Measurements from ENCODE around the gene RAB33A.

The RAB33A gene

DNA sequence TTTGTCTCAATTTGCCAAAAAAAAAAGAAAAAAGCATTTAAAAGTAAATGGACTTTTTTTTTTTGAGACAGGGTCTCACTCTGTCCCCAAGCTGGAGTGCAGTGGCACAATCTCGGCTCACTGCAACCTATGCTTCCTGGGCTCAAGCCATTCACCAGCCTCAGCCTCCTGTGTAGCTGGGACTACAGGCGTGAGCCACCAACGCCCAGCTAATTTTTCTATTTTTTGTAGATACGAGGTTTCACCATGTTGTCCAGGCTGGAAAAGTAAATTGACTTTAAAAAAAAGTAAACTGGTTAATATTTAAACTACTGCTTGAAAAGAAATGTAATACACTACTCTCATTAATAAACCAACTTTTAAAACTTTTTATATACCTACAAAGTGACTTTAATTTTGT, 12.0 kb upstream of the RAB33A start:
- DNase-seq (ENCODE audit: extremely low spot score), result no peak
- CTCF ChIA-PET, result no interaction called here
- POLR2A ChIA-PET, result no interaction called here

DNA sequence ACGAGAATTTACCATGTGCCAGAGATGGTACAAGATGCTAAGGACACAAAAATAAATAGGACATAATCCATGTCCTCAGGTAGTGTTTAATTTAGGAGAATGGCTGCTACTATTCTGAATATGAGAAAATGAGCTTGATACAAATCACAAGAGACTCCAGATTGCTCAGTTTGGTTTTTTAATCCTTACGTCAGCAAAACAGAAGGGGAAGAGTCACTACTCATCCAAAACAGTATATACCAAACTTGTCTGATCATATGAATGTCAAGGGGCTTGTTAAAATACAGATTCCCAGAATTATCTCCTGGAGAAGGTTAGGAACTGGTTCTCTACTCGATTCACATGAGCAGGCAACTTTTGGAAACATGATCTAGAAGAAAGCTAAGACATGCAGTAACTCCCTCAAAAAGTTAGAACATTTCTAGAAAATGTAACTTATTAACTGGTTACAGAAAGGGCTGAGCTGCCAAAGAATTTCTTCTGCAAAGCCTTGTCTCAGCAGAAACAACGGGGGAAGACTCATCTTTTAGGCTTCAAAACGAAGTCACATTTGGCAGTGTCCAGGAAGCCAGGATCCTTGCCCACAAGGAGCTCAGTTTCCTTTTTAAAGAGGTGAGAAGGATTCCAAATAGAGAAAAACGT, 9.5 kb upstream of the RAB33A start:
- ChIA-PET POLR2A (no interaction called here), CTCF (no interaction called here)
- no peak for DNase-seq (ENCODE audit: extremely low spot score)
- TF ChIP-seq FOXM1 (IDR thresholded peaks at IDR 0.05; ENCODE audit: borderline replicate concordance), result no peak
- TF ChIP-seq FOXK2 (IDR thresholded peaks at IDR 0.05), result no peak
- TF ChIP-seq HDGF (IDR thresholded peaks at IDR 0.05; ENCODE audit: borderline replicate concordance), result no peak
- TF ChIP-seq, protein P1, sequence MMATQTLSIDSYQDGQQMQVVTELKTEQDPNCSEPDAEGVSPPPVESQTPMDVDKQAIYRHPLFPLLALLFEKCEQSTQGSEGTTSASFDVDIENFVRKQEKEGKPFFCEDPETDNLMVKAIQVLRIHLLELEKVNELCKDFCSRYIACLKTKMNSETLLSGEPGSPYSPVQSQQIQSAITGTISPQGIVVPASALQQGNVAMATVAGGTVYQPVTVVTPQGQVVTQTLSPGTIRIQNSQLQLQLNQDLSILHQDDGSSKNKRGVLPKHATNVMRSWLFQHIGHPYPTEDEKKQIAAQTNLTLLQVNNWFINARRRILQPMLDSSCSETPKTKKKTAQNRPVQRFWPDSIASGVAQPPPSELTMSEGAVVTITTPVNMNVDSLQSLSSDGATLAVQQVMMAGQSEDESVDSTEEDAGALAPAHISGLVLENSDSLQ (IDR thresholded peaks at IDR 0.05), result no peak
- no peak for TF ChIP-seq BHLHE40 (IDR thresholded peaks at IDR 0.05; ENCODE audit: borderline replicate concordance)
- no peak for TF ChIP-seq LEF1 (IDR thresholded peaks at IDR 0.05; ENCODE audit: borderline replicate concordance)
- TF ChIP-seq SP1 (IDR thresholded peaks at IDR 0.05), result no peak
- TF ChIP-seq TARDBP (IDR thresholded peaks at IDR 0.05), result no peak
- TF ChIP-seq ZNF384 (IDR thresholded peaks at IDR 0.05), result no peak
- no peak for TF ChIP-seq ELF4 (IDR thresholded peaks at IDR 0.05)
- TF ChIP-seq CTBP1 (IDR thresholded peaks at IDR 0.05; ENCODE audit: borderline replicate concordance), result no peak

More for the DNA sequence above, 12.0 kb upstream of the RAB33A start:
- TF ChIP-seq LEF1 (IDR thresholded peaks at IDR 0.05; ENCODE audit: borderline replicate concordance) (no peak), ELF4 (IDR thresholded peaks at IDR 0.05) (no peak), CTBP1 (IDR thresholded peaks at IDR 0.05; ENCODE audit: borderline replicate concordance) (no peak), NFRKB (IDR thresholded peaks at IDR 0.05) (no peak), L3MBTL2 (conservative IDR thresholded peaks at IDR 0.05) (no peak), SUZ12 (IDR thresholded peaks at IDR 0.05) (no peak), FOXM1 (IDR thresholded peaks at IDR 0.05; ENCODE audit: borderline replicate concordance) (no peak), ARNT (IDR thresholded peaks at IDR 0.05) (no peak), FOXA1 (IDR thresholded peaks at IDR 0.05) (no peak)
- TF ChIP-seq, protein P1 (IDR thresholded peaks at IDR 0.05), result no peak

DNA sequence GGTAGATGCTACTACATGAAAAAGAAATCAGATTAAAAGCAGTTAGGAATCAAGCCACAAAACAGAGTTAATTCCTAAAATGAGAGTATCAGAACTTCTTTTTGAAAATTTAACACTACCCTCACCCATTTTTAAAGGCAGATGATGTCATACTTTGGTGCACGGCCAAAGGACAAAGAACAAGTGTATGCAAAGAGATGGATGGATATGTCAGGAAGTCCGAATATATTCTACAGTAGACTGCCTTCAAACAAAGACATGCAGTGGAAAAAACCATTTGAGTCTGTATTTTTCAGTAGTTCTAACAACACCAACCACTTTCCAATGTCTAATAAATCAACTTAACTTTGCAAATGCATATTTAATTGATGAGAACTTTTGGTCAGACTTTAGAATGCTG, 8.4 kb upstream of the RAB33A start:
- no peak for DNase-seq (ENCODE audit: extremely low spot score)
- CTCF ChIA-PET, result no interaction called here
- POLR2A ChIA-PET, result no interaction called here
- TF ChIP-seq, protein P1 (IDR thresholded peaks at IDR 0.05), result no peak
- TF ChIP-seq TARDBP (IDR thresholded peaks at IDR 0.05), result no peak

DNA sequence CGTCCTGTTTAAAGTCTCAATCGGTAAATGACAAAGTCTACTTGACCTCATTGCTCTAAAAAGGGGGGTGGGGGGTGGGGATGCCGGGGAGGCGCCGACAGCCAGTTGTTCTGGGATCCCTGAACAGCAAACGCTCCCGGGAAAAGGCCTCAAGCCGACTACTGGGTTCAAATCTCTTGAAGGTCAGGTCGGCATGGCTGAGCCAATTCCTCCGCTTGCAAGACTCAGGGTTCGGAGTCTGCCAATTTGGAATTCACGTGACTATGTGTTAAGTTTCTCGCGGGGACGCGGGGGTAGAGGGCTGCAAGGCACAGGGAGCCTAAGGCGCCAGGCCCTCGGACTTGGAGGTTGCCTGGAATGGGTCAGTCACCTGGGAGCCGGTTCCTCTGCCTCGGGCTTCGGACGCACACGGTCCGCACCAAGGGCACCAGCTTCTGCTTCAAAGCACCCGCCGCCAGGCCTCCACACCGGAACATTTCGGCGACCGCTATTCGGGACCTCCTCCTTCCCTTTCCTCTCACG, 6.5 kb upstream of the RAB33A start:
- DNase-seq (ENCODE audit: extremely low spot score), result no peak
- ChIA-PET CTCF (interaction anchor here (0.8 kb wide), 1 partner anchor 24 kb away, joined by 4 read pairs; no protein-coding TSS in a partner anchor), POLR2A (interaction anchor here (0.6 to 1.3 kb wide), 12 partner anchors 9 to 335 kb away, joined by 3 to 12 read pairs (median 4); partner anchors contain the start of gene UTP14A)
- TF ChIP-seq ELF4 (IDR thresholded peaks at IDR 0.05) (no peak), ARNT (IDR thresholded peaks at IDR 0.05) (peak; percentile 73; the same call in 1 of the 2 replicates), L3MBTL2 (conservative IDR thresholded peaks at IDR 0.05) (peak; percentile 66)

DNA sequence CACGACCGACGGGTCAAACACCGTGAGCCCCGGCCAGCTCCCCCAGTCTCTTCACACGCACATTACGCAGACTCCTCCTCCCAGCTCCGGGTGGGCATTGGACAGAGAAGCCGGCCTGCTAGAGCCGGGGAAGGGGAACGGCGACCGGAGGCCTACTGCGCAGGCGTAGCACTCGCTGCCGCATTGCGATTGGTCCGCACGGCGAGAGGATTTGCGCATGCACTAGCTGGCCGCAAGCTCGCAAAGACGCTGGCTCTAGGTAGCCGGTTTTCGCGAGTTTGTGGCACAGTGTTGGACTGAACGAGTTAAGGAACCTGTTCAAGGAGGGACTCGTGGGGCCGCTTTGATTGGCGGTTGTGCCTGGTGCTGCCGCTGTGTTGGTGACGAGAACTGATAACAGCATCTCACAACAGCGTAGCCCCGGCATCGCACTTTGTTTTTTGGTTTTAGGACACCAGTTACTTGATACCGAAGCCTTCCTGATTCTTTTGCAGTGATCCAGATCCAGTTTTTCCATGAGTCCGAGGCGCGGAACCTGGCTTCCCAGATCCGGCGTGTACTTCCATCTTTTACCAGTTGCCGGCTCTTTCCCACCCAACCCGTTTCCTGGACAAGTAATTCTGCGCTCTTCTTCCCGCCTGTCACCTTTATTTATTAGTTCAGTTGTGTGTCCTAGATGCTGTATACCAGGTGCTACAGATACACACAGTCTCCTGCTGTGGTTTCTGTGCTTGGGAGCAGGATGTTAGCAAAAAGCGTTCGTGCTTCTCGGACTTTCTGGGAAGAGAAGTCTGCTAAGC, 5.9 kb upstream of the RAB33A start, which contains the start of gene AIFM1:
AIFM1 (minus strand) TSS at position 139 of the 800 bp plus-strand sequence. CDS start 185 bp downstream, outside the sequence.
- no peak; the same call in 1 of the 2 replicates for TF ChIP-seq LEF1 (IDR thresholded peaks at IDR 0.05; ENCODE audit: borderline replicate concordance)
- TF ChIP-seq, protein P1 (IDR thresholded peaks at IDR 0.05), result peak; percentile 93
- peak; percentile 66; the same call in 1 of the 2 replicates for TF ChIP-seq ARNT (IDR thresholded peaks at IDR 0.05)
- TF ChIP-seq ELF4 (IDR thresholded peaks at IDR 0.05), result peak; percentile 55
- peak; percentile 78 for TF ChIP-seq L3MBTL2 (conservative IDR thresholded peaks at IDR 0.05)
- TF ChIP-seq BHLHE40 (IDR thresholded peaks at IDR 0.05; ENCODE audit: borderline replicate concordance), result no peak
- peak; percentile 73 for TF ChIP-seq CTBP1 (IDR thresholded peaks at IDR 0.05; ENCODE audit: borderline replicate concordance)
- TF ChIP-seq FOXM1 (IDR thresholded peaks at IDR 0.05; ENCODE audit: borderline replicate concordance), result peak; percentile 96
- ChIA-PET POLR2A (interaction anchor here (0.6 to 1.3 kb wide), 13 partner anchors 8 to 336 kb away, joined by 3 to 12 read pairs (median 4); partner anchors contain the start of gene UTP14A), CTCF (interaction anchor here (0.8 kb wide), 1 partner anchor 23 kb away, joined by 4 read pairs; no protein-coding TSS in a partner anchor)
- DNase-seq (ENCODE audit: extremely low spot score), result peak; percentile 96

DNA sequence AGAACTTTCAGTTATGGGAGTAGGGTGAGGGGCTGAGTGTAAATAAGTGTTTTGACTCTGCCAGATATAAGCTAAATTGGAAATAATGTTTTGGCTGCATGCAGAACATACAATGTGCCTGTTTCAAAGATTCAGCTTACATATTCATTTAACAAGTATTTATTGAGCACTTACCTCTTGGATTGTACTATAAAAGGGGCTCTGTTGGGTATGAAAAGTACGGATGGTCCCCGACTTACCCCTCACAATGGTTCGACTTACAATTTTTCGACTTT, 5.3 kb upstream of the RAB33A start:
- ChIA-PET CTCF (no interaction called here), POLR2A (interaction anchor here (0.9 kb wide), 1 partner anchor 10 kb away, joined by 3 read pairs; no protein-coding TSS in a partner anchor)
- no peak for DNase-seq (ENCODE audit: extremely low spot score)

More for the DNA sequence above, 5.3 kb upstream of the RAB33A start:
- TF ChIP-seq FOXK2 (IDR thresholded peaks at IDR 0.05) (no peak), CTBP1 (IDR thresholded peaks at IDR 0.05; ENCODE audit: borderline replicate concordance) (no peak), LEF1 (IDR thresholded peaks at IDR 0.05; ENCODE audit: borderline replicate concordance) (no peak), SP1 (IDR thresholded peaks at IDR 0.05) (no peak), HDGF (IDR thresholded peaks at IDR 0.05; ENCODE audit: borderline replicate concordance) (no peak), TARDBP (IDR thresholded peaks at IDR 0.05) (no peak), ELF4 (IDR thresholded peaks at IDR 0.05) (no peak), BHLHE40 (IDR thresholded peaks at IDR 0.05; ENCODE audit: borderline replicate concordance) (no peak), NFRKB (IDR thresholded peaks at IDR 0.05) (no peak), ARNT (IDR thresholded peaks at IDR 0.05) (no peak), FOXA1 (IDR thresholded peaks at IDR 0.05) (no peak), L3MBTL2 (conservative IDR thresholded peaks at IDR 0.05) (no peak), SUZ12 (IDR thresholded peaks at IDR 0.05) (no peak), FOXM1 (IDR thresholded peaks at IDR 0.05; ENCODE audit: borderline replicate concordance) (no peak)
- TF ChIP-seq, protein P1 (IDR thresholded peaks at IDR 0.05), result no peak

All from HEK293T (cell line).